SU-DHL-6 (cell line): ENCODE data around the gene AKIRIN1.

Experiments
- EZH2phosphoT487 ChIP-seq: fragments of 200-600 bp; sonication (generic), shearing (Covaris generic); conservative IDR thresholded peaks from 2 replicates; pipeline ENCODE4 v1.6.1; 2018; ENCODE audit warnings: mild to moderate bottlenecking, antibody characterized with exemption, low read length, moderate library complexity, mixed read lengths
- TF ChIP-seq, protein P1 (sequence below): fragments of 200-600 bp; sonication (generic); IDR thresholded peaks from one replicate; pipeline ENCODE4 v1.5.1; 2017; ENCODE audit warnings: antibody characterized with exemption, mild to moderate bottlenecking, low read length, moderate library complexity; ENCODE audit not compliant: insufficient read depth, poor library complexity, severe bottlenecking

GRCh38 chr1:39021426-39021825 lies 30.4 kb downstream of the AKIRIN1 start:
- TF ChIP-seq, protein P1, sequence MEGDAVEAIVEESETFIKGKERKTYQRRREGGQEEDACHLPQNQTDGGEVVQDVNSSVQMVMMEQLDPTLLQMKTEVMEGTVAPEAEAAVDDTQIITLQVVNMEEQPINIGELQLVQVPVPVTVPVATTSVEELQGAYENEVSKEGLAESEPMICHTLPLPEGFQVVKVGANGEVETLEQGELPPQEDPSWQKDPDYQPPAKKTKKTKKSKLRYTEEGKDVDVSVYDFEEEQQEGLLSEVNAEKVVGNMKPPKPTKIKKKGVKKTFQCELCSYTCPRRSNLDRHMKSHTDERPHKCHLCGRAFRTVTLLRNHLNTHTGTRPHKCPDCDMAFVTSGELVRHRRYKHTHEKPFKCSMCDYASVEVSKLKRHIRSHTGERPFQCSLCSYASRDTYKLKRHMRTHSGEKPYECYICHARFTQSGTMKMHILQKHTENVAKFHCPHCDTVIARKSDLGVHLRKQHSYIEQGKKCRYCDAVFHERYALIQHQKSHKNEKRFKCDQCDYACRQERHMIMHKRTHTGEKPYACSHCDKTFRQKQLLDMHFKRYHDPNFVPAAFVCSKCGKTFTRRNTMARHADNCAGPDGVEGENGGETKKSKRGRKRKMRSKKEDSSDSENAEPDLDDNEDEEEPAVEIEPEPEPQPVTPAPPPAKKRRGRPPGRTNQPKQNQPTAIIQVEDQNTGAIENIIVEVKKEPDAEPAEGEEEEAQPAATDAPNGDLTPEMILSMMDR, result no peak
- no peak for TF ChIP-seq EZH2phosphoT487
